Peyer's patch (tissue), 4 donors: ENCODE measurements around the gene SHLD1. TPM values are rescaled to one million over a fixed set of nuclear protein-coding genes. Genes with fewer than 3 reads are reported as not detected.
"Not testable (repeated sequence)": the region's sequence is repeated elsewhere in the genome, so short reads cannot be mapped to it uniquely, and the experiment has no call there.

Source experiments
- DNase-seq, 3 donors: peaks; one replicate each; pipeline ENCODE4 v3.0.0-alpha.2; 2017 to 2019
- H3K27ac ChIP-seq, 4 donors: fragments of 200-600 bp; sonication (generic); one replicate each; pipeline ENCODE4 v1.5.1; 2016 to 2019
- H3K27me3 ChIP-seq, 2 donors: fragments of 200-600 bp; sonication (generic); one replicate each; pipeline ENCODE4 v1.5.1; 2019
- H3K36me3 ChIP-seq, 3 donors: fragments of 200-600 bp; sonication (generic); one replicate each; pipeline ENCODE4 v1.5.1; 2016 to 2019
- H3K4me1 ChIP-seq, 4 donors: fragments of 200-600 bp; sonication (generic); one replicate each; pipeline ENCODE4 v1.5.1; 2016 to 2019
- H3K4me3 ChIP-seq, 4 donors: fragments of 200-600 bp; sonication (generic); 1 replicate in 3 of 4; 2 replicates in 1 of 4; pipeline ENCODE4 v1.5.1; 2016 to 2019; ENCODE audit warnings: mild to moderate bottlenecking in 1 of 4
- H3K9me3 ChIP-seq, 4 donors: fragments of 200-600 bp; sonication (generic); one replicate each; pipeline ENCODE4 v1.5.1; 2016 to 2019; ENCODE audit warnings: mild to moderate bottlenecking in 1 of 4
- CTCF ChIP-seq, 6 experiments: fragments of 450-650 bp in 4 of 6; fragments of 200-600 bp in 2 of 6; sonication (generic) in 1 of 6; IDR thresholded peaks; one replicate each; pipeline ENCODE4 v1.5.1; 2017 to 2019; ENCODE audit warnings: antibody characterized with exemption in 6 of 6, mild to moderate bottlenecking in 3 of 6, moderate library complexity in 1 of 6
- POLR2A ChIP-seq, 2 donors: fragments of 450-650 bp; IDR thresholded peaks; one replicate each; pipeline ENCODE4 v1.5.1; 2017; ENCODE audit warnings: antibody characterized with exemption in 2 of 2, mild to moderate bottlenecking in 2 of 2, moderate library complexity in 2 of 2
- total RNA-seq, 4 donors: library from RNA; depleted of rRNA; stranded (reverse); fragments of >200 nt; gene quantifications; one replicate each; pipeline ENCODE4 v1.1.0, GENCODE V29; 2016

The SHLD1 gene
- total RNA-seq, 4 donors from 2014 or later: 8.4 to 15.5 (median 12.3) TPM

GRCh38 chr20:5731753-5732366, 18.3 kb upstream of the SHLD1 start:
- no peaks in the 10 kb centered on the region for H3K27me3 ChIP-seq
- TF ChIP-seq POLR2A (IDR thresholded peaks at IDR 0.05) (no peak), CTCF (IDR thresholded peaks at IDR 0.05) (no peak)
- peak overlapping the region in 1 of 4 donors; percentile 36 for H3K27ac ChIP-seq
- H3K4me1 ChIP-seq: peaks cover 0 to 8% (median 1%) of the 10 kb centered on the region in 4 donors
- no peaks in the 10 kb centered on the region for H3K36me3 ChIP-seq
- H3K4me3 ChIP-seq: no peak overlapping the region
- no peaks in the 10 kb centered on the region for H3K9me3 ChIP-seq
- DNase-seq: no peak

GRCh38 chr20:5734602-5735001, 15.6 kb upstream of the SHLD1 start:
- no peaks in the 10 kb centered on the region for H3K27me3 ChIP-seq
- no peaks in the 10 kb centered on the region for H3K36me3 ChIP-seq
- TF ChIP-seq CTCF (IDR thresholded peaks at IDR 0.05) (no peak), POLR2A (IDR thresholded peaks at IDR 0.05) (no peak)
- no peak overlapping the region for H3K4me3 ChIP-seq
- no peak overlapping the region for H3K27ac ChIP-seq
- no peak for DNase-seq
- H3K4me1 ChIP-seq: peaks cover 0 to 21% (median 8%) of the 10 kb centered on the region in 4 donors
- no peaks in the 10 kb centered on the region for H3K9me3 ChIP-seq

GRCh38 chr20:5735845-5736510, 14.2 kb upstream of the SHLD1 start:
- H3K4me1 ChIP-seq: peaks cover 0 to 21% (median 8%) of the 10 kb centered on the region in 4 donors
- no peaks in the 10 kb centered on the region for H3K36me3 ChIP-seq
- H3K9me3 ChIP-seq: no peaks in the 10 kb centered on the region
- no peaks in the 10 kb centered on the region for H3K27me3 ChIP-seq
- no peak for TF ChIP-seq POLR2A (IDR thresholded peaks at IDR 0.05)
- TF ChIP-seq CTCF (IDR thresholded peaks at IDR 0.05): no peak
- no peak for DNase-seq
- peak overlapping the region in 2 of 4 donors; percentile 68 to 83 for H3K27ac ChIP-seq
- no peak overlapping the region for H3K4me3 ChIP-seq

GRCh38 chr20:5737619-5737953, 12.6 kb upstream of the SHLD1 start:
- TF ChIP-seq POLR2A (IDR thresholded peaks at IDR 0.05) (no peak), CTCF (IDR thresholded peaks at IDR 0.05) (no peak)
- Histone ChIP-seq H3K4me1 (peaks cover 0 to 21% (median 8%) of the 10 kb centered on the region in 4 donors), H3K4me3 (no peak overlapping the region), H3K27ac (peak overlapping the region; percentile 11 to 83 (median 44)), H3K36me3 (no peaks in the 10 kb centered on the region), H3K9me3 (no peaks in the 10 kb centered on the region), H3K27me3 (no peaks in the 10 kb centered on the region)
- DNase-seq: no peak

GRCh38 chr20:5737966-5738365, 12.2 kb upstream of the SHLD1 start:
- no peaks in the 10 kb centered on the region for H3K9me3 ChIP-seq
- DNase-seq: no peak
- H3K27ac ChIP-seq: peak overlapping the region; percentile 11 to 83 (median 44)
- H3K4me3 ChIP-seq: no peak overlapping the region
- H3K36me3 ChIP-seq: no peaks in the 10 kb centered on the region
- peaks cover 0 to 21% (median 8%) of the 10 kb centered on the region in 4 donors for H3K4me1 ChIP-seq
- TF ChIP-seq POLR2A (IDR thresholded peaks at IDR 0.05) (no peak), CTCF (IDR thresholded peaks at IDR 0.05) (no peak)
- H3K27me3 ChIP-seq: no peaks in the 10 kb centered on the region

GRCh38 chr20:5740643-5741042, 9.6 kb upstream of the SHLD1 start:
- not testable (repeated sequence) for H3K4me3 ChIP-seq, H3K27me3 ChIP-seq, H3K36me3 ChIP-seq, H3K27ac ChIP-seq, H3K9me3 ChIP-seq
- H3K4me1 ChIP-seq: peaks cover 0 to 21% (median 8%) of the 10 kb centered on the region in 4 donors
- DNase-seq: peak in 1 of 3 donors; percentile 51
